CD14-positive monocyte (primary cell): ENCODE measurements around the gene RIPK1. TPM values are rescaled to one million over a fixed set of nuclear protein-coding genes. Genes with fewer than 3 reads are reported as not detected.
A peak's percentile ranks its signal among the peaks of the same experiment; 100 is the strongest.

ENCODE experiments used
- DNase-seq, 3 donors: peaks; one replicate each; pipeline ENCODE4 v3.0.0-alpha.2; 2011 to 2022
- H2AFZ ChIP-seq: 2 replicates; pipeline ENCODE4 v1.6.0; 2012; ENCODE audit warnings: mild to moderate bottlenecking, low read depth, low read length, inconsistent platforms; ENCODE audit not compliant: insufficient read depth, poor library complexity, severe bottlenecking
- H3K27ac ChIP-seq, 2 donors: 1 replicate in 1 of 2; 2 replicates in 1 of 2; pipeline ENCODE4 v1.5.1; 2012 to 2013; ENCODE audit warnings: low read length in 2 of 2, control low read depth in 1 of 2, inconsistent platforms in 1 of 2, low read depth in 1 of 2, mild to moderate bottlenecking in 1 of 2
- H3K27me3 ChIP-seq, 2 donors: one replicate each; pipeline versions ENCODE4 v1.6.0 to v1.6.1; 2011 to 2013; ENCODE audit warnings: low read length in 2 of 2; ENCODE audit not compliant: control insufficient read depth in 2 of 2, insufficient read depth in 2 of 2
- H3K36me3 ChIP-seq, 2 donors: replicated peaks in 1 of 2; 1 replicate in 1 of 2; 2 replicates in 1 of 2; pipeline versions ENCODE4 v1.5.1 to v1.6.1; 2012 to 2013; ENCODE audit warnings: low read length in 2 of 2, control low read depth in 1 of 2, inconsistent platforms in 1 of 2, mild to moderate bottlenecking in 1 of 2; ENCODE audit not compliant: insufficient read depth in 2 of 2, control insufficient read depth in 1 of 2
- H3K4me1 ChIP-seq, 2 donors: 1 replicate in 1 of 2; 2 replicates in 1 of 2; pipeline versions ENCODE4 v1.5.1 to v1.6.1; 2012 to 2013; ENCODE audit warnings: low read length in 2 of 2, control low read depth in 1 of 2, inconsistent platforms in 1 of 2, mild to moderate bottlenecking in 1 of 2, moderate library complexity in 1 of 2; ENCODE audit not compliant: insufficient read depth in 2 of 2, control insufficient read depth in 1 of 2
- H3K4me2 ChIP-seq: replicated peaks from 2 replicates; pipeline ENCODE3; 2012; ENCODE audit warnings: low read length, moderate library complexity, mild to moderate bottlenecking; ENCODE audit not compliant: poor library complexity, severe bottlenecking; ENCODE audit errors: extremely low read depth
- H3K4me3 ChIP-seq, 3 experiments: fragments of 200-600 bp in 1 of 3; sonication (generic) in 1 of 3; replicated peaks in 1 of 3; 1 replicate in 2 of 3; 2 replicates in 1 of 3; pipeline ENCODE4 v1.5.1; 2011 to 2013; ENCODE audit warnings: low read length in 3 of 3, mild to moderate bottlenecking in 3 of 3, control low read depth in 2 of 3, low read depth in 2 of 3, inconsistent platforms in 1 of 3, moderate library complexity in 1 of 3
- H3K79me2 ChIP-seq: 2 replicates; pipeline ENCODE4 v1.6.0; 2012; ENCODE audit warnings: mild to moderate bottlenecking, control low read depth, inconsistent platforms, low read length, moderate library complexity; ENCODE audit not compliant: insufficient read depth
- H3K9ac ChIP-seq: 2 replicates; pipeline ENCODE4 v1.6.0; 2017; ENCODE audit warnings: low read length, mild to moderate bottlenecking; ENCODE audit not compliant: insufficient read depth, poor library complexity, severe bottlenecking
- H3K9me3 ChIP-seq, 2 donors: replicated peaks in 1 of 2; 1 replicate in 1 of 2; 2 replicates in 1 of 2; pipeline versions ENCODE4 v1.5.1 to v1.6.1; 2012 to 2013; ENCODE audit warnings: low read length in 2 of 2, control low read depth in 1 of 2; ENCODE audit not compliant: control insufficient read depth in 1 of 2, insufficient read depth in 1 of 2
- H4K20me1 ChIP-seq: 2 replicates; pipeline ENCODE4 v1.6.0; 2012; ENCODE audit warnings: mild to moderate bottlenecking, low read length, control low read depth, moderate library complexity; ENCODE audit not compliant: insufficient read depth
- H3K27ac Mint-ChIP-seq, 7 donors: one replicate each; pipeline ENCODE4 v1.8.0; 2020; ENCODE audit warnings: mild to moderate bottlenecking in 7 of 7, mixed read lengths in 7 of 7, moderate library complexity in 6 of 7, inconsistent platforms in 2 of 7
- H3K27me3 Mint-ChIP-seq, 3 donors: one replicate each; pipeline ENCODE4 v1.8.0; 2021 to 2022; ENCODE audit warnings: low read depth in 3 of 3, mild to moderate bottlenecking in 3 of 3, mixed read lengths in 3 of 3, moderate library complexity in 3 of 3, inconsistent platforms in 1 of 3
- H3K36me3 Mint-ChIP-seq, 2 donors: one replicate each; pipeline ENCODE4 v1.8.0; 2020; ENCODE audit warnings: mixed read lengths in 2 of 2, inconsistent platforms in 1 of 2, mild to moderate bottlenecking in 1 of 2
- H3K4me1 Mint-ChIP-seq: one replicate; pipeline ENCODE4 v1.8.0; 2020; ENCODE audit warnings: mild to moderate bottlenecking, mixed read lengths
- H3K4me3 Mint-ChIP-seq, 2 donors: one replicate each; pipeline ENCODE4 v1.8.0; 2020; ENCODE audit warnings: mild to moderate bottlenecking in 2 of 2, mixed read lengths in 2 of 2, moderate library complexity in 1 of 2
- H3K9me3 Mint-ChIP-seq, 7 donors: one replicate each; pipeline ENCODE4 v1.8.0; 2020 to 2022; ENCODE audit warnings: mixed read lengths in 7 of 7, mild to moderate bottlenecking in 6 of 7, moderate library complexity in 6 of 7, inconsistent platforms in 2 of 7
- CTCF ChIP-seq: fragments of 200-600 bp; IDR thresholded peaks from one replicate; pipeline ENCODE4 v1.8.0; 2022; ENCODE audit warnings: antibody characterized with exemption, mild to moderate bottlenecking
- WGBS: methylation state at CpG from one replicate; pipeline ENCODE4 v1.1.5; 2013; ENCODE audit warnings: missing lambda C conversion rate; ENCODE audit not compliant: insufficient coverage; 5-methylcytosine and 5-hydroxymethylcytosine counted together
- intact Hi-C, 2 donors: fragments of 100-400 bp; cut with micrococcal nuclease; formaldehyde crosslinking; loops; one replicate each; pipeline versions ENCODE4 v1.15.0 to v1.15.1; 2023
- polyA plus RNA-seq, 3 donors: library from polyadenylated mRNA; depleted of rRNA in 1 of 3; unstranded in 2 of 3; stranded (reverse) in 1 of 3; fragments of 300-500 nt in 2 of 3; fragments of >200 nt in 1 of 3; fragmentation: Illumina TruSeq in 2 of 3; gene quantifications; 1 replicate in 2 of 3; 2 replicates in 1 of 3; pipeline ENCODE4 v1.2.3, GENCODE V29; 2012 to 2021

Gene RIPK1
- polyA plus RNA-seq, 3 donors, result 6.0 to 9.6 (median 9.6) TPM

- peak overlapping the region in 2 of 7 donors; percentile 38 to 63 for H3K27ac Mint-ChIP-seq
- no peak for DNase-seq
- no peak overlapping the region for H2AFZ ChIP-seq
- intact Hi-C loops, result no loop called here
- H3K4me1 ChIP-seq, result peaks cover 15 to 35% of the 10 kb centered on the region in 2 donors
- WGBS, result 100% methylated on average over 1 of the region's 7 CpGs
- H3K9ac ChIP-seq, result no peak overlapping the region
- no peaks in the 10 kb centered on the region for H3K9me3 ChIP-seq
- no peaks in the 10 kb centered on the region for H3K27me3 Mint-ChIP-seq
- H3K79me2 ChIP-seq, result peaks cover 87% of the 10 kb centered on the region
- H3K9me3 Mint-ChIP-seq, result no peaks in the 10 kb centered on the region
- no peak overlapping the region for H3K4me2 ChIP-seq
- H3K36me3 ChIP-seq, result peaks cover 19 to 31% of the 10 kb centered on the region in 2 donors
- H4K20me1 ChIP-seq, result peaks cover 88% of the 10 kb centered on the region
- H3K4me3 ChIP-seq, result no peak overlapping the region
- H3K4me3 Mint-ChIP-seq, result no peak overlapping the region
- no peaks in the 10 kb centered on the region for H3K27me3 ChIP-seq
- H3K36me3 Mint-ChIP-seq, result peaks cover 20 to 42% of the 10 kb centered on the region in 2 donors
- no peak for TF ChIP-seq CTCF
- H3K4me1 Mint-ChIP-seq, result peaks cover 33% of the 10 kb centered on the region
- no peak overlapping the region for H3K27ac ChIP-seq
Measured at GRCh38 chr6:3072798-3073197, 4.5 kb downstream of the RIPK1 start.

- H3K27ac ChIP-seq, result no peak overlapping the region
- H3K4me3 ChIP-seq, result no peak overlapping the region
- peaks cover 91% of the 10 kb centered on the region for H3K79me2 ChIP-seq
- peaks cover 31% of the 10 kb centered on the region for H3K4me1 Mint-ChIP-seq
- H4K20me1 ChIP-seq, result peaks cover 94% of the 10 kb centered on the region
- H3K36me3 ChIP-seq, result peaks cover 25 to 37% of the 10 kb centered on the region in 2 donors
- H3K9me3 ChIP-seq, result no peaks in the 10 kb centered on the region
- no peak for TF ChIP-seq CTCF
- H3K27me3 ChIP-seq, result no peaks in the 10 kb centered on the region
- DNase-seq, result no peak
- H3K27me3 Mint-ChIP-seq, result no peaks in the 10 kb centered on the region
- H3K9me3 Mint-ChIP-seq, result peaks cover 0 to 1% (median 0%) of the 10 kb centered on the region in 7 donors
- no peak overlapping the region for H3K4me3 Mint-ChIP-seq
- no peak overlapping the region for H3K4me2 ChIP-seq
- peak overlapping the region in 1 of 7 donors; percentile 55 for H3K27ac Mint-ChIP-seq
- H3K9ac ChIP-seq, result no peak overlapping the region
- H3K4me1 ChIP-seq, result peaks cover 13 to 34% of the 10 kb centered on the region in 2 donors
- H3K36me3 Mint-ChIP-seq, result peaks cover 26 to 48% of the 10 kb centered on the region in 2 donors
- H2AFZ ChIP-seq, result no peak overlapping the region
- 100% methylated on average over 4 of the region's 11 CpGs for WGBS
- intact Hi-C loops, result no loop called here
Measured at GRCh38 chr6:3073382-3073781, 5.1 kb downstream of the RIPK1 start.
